ENCODE data around the gene NPR2. TPM values are rescaled to one million over a fixed set of nuclear protein-coding genes. Genes with fewer than 3 reads are reported as not detected.

The NPR2 gene
- total RNA-seq, 2 donors from 2014 or later: 22.9 to 26.0 TPM

- no peak overlapping the region for H3K27ac ChIP-seq (ENCODE audit: low read depth, low read length)
- TF ChIP-seq CTCF (conservative IDR thresholded peaks at IDR 0.05): no peak
- H3K9me3 ChIP-seq (ENCODE audit: control insufficient read depth, low read length): no peaks in the 10 kb centered on the region
- Mint-ChIP-seq H3K27ac (no peak overlapping the region), H3K36me3 (ENCODE audit: low read depth) (peaks cover 6% of the 10 kb centered on the region), H3K4me3 (no peak overlapping the region), H3K4me1 (no peaks in the 10 kb centered on the region), H3K9me3 (no peaks in the 10 kb centered on the region), H3K27me3 (ENCODE audit: insufficient read depth) (peaks cover 9% of the 10 kb centered on the region)
- H3K9ac ChIP-seq (ENCODE audit: extremely low read depth, low read length, poor library complexity, severe bottlenecking): no peak overlapping the region
- peaks cover 11% of the 10 kb centered on the region for H3K27me3 ChIP-seq (ENCODE audit: control insufficient read depth, insufficient read depth, low read length, poor library complexity, severe bottlenecking)
- peaks cover under 1% of the 10 kb centered on the region for H3K36me3 ChIP-seq (ENCODE audit: control insufficient read depth, insufficient read depth, low read length)
- H3K4me1 ChIP-seq (ENCODE audit: control insufficient read depth, insufficient read depth, low read length): no peaks in the 10 kb centered on the region
- peak; percentile 17 for DNase-seq
- H3K4me3 ChIP-seq (ENCODE audit: low read length): no peak overlapping the region
- WGBS, 2 experiments (ENCODE audit: insufficient coverage in 1 of 2, insufficient read length in 1 of 2): 75 to 98% methylated on average over 1 to 2 of the region's 2 CpGs
Measured at GRCh38 chr9:35852267-35852815, 61.0 kb downstream of the NPR2 start.

GRCh38 chr9:35852876-35853865 is 61.8 kb downstream of the NPR2 start:
- H3K36me3 ChIP-seq (ENCODE audit: control insufficient read depth, insufficient read depth, low read length): no peaks in the 10 kb centered on the region
- peak; percentile 30 for DNase-seq
- H3K4me1 ChIP-seq (ENCODE audit: control insufficient read depth, insufficient read depth, low read length): no peaks in the 10 kb centered on the region
- Mint-ChIP-seq H3K4me3 (no peak overlapping the region), H3K27ac (no peak overlapping the region), H3K36me3 (ENCODE audit: low read depth) (no peaks in the 10 kb centered on the region), H3K9me3 (no peaks in the 10 kb centered on the region), H3K27me3 (ENCODE audit: insufficient read depth) (peaks cover 4% of the 10 kb centered on the region), H3K4me1 (no peaks in the 10 kb centered on the region)
- no peak overlapping the region for H3K9ac ChIP-seq (ENCODE audit: extremely low read depth, low read length, poor library complexity, severe bottlenecking)
- H3K4me3 ChIP-seq (ENCODE audit: low read length): no peak overlapping the region
- H3K9me3 ChIP-seq (ENCODE audit: control insufficient read depth, low read length): no peaks in the 10 kb centered on the region
- TF ChIP-seq CTCF (conservative IDR thresholded peaks at IDR 0.05): no peak
- 94 to 100% methylated on average over 7 to 25 of the region's 25 CpGs for WGBS, 2 experiments (ENCODE audit: insufficient coverage in 1 of 2, insufficient read length in 1 of 2)
- no peak overlapping the region for H3K27ac ChIP-seq (ENCODE audit: low read depth, low read length)
- H3K27me3 ChIP-seq (ENCODE audit: control insufficient read depth, insufficient read depth, low read length, poor library complexity, severe bottlenecking): peaks cover 3% of the 10 kb centered on the region

GRCh38 chr9:35854091-35854762 is 62.8 kb downstream of the NPR2 start:
- Histone ChIP-seq H3K4me1 (ENCODE audit: control insufficient read depth, insufficient read depth, low read length) (no peaks in the 10 kb centered on the region), H3K4me3 (ENCODE audit: low read length) (no peak overlapping the region), H3K27me3 (ENCODE audit: control insufficient read depth, insufficient read depth, low read length, poor library complexity, severe bottlenecking) (no peaks in the 10 kb centered on the region), H3K27ac (ENCODE audit: low read depth, low read length) (no peak overlapping the region), H3K9me3 (ENCODE audit: control insufficient read depth, low read length) (no peaks in the 10 kb centered on the region), H3K36me3 (ENCODE audit: control insufficient read depth, insufficient read depth, low read length) (no peaks in the 10 kb centered on the region), H3K9ac (ENCODE audit: extremely low read depth, low read length, poor library complexity, severe bottlenecking) (no peak overlapping the region)
- no peaks in the 10 kb centered on the region for H3K36me3 Mint-ChIP-seq (ENCODE audit: low read depth)
- peaks cover 3% of the 10 kb centered on the region for H3K4me1 Mint-ChIP-seq
- no peak overlapping the region for H3K27ac Mint-ChIP-seq
- H3K9me3 Mint-ChIP-seq: no peaks in the 10 kb centered on the region
- H3K27me3 Mint-ChIP-seq (ENCODE audit: insufficient read depth): peaks cover 7% of the 10 kb centered on the region
- whole genome bisulfite sequencing, 2 experiments (ENCODE audit: insufficient coverage in 1 of 2, insufficient read length in 1 of 2): 87 to 100% methylated on average over 2 to 7 of the region's 7 CpGs
- peak; percentile 26 for DNase-seq
- no peak for TF ChIP-seq CTCF (conservative IDR thresholded peaks at IDR 0.05)
- no peak overlapping the region for H3K4me3 Mint-ChIP-seq
